Activated T-helper 1 cell treated with anti-CD3 and anti-CD28 coated beads, Interleukin-2, amount 50 U/mL, for 16 hours (primary cell): ENCODE data around the gene RIMS1.

Source experiments
- DNase-seq, 2 donors: peaks; one replicate each; pipeline ENCODE4 v3.0.0-alpha.2; 2020; ENCODE audit warnings: low read depth in 1 of 2, low spot score in 1 of 2

The RIMS1 gene

DNA sequence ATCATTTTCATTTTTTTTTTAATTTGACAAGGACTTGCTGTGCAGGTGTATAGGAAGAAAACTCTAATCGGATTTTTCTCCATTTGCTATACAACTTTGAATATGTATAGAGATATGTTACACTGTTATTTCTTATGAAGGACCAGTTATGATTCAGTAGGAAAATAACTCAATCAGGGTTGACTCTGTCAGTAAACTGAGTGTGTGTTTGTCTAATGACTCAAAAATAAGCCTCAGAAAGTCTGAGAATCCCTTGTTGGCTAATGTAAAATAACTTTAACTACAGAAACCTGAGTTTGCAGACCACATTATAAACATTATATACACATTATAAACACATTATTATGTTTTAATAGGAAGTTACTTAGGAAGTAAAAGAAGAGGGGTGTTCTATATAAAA is 352.6 kb downstream of the RIMS1 start:
- no peak for DNase-seq

DNA sequence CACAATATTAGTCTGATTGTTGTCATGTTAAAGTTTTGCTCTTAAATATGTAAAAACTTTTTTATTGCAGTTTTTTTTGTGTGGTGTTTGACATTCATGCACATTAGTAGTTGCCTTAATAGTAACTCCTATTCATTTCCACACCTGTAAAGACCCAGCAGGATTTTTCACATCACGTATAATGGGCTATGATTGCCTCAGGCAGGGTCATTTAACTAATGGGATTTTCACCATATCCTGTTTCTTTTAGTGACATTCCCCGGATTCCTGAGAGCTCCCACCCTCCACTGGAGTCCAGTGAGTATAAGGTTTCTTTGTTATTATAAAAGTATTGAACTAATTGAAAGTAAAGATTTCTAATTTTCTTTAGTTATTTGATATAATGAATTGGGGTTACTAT is 359.2 kb downstream of the RIMS1 start:
- no peak for DNase-seq

DNA sequence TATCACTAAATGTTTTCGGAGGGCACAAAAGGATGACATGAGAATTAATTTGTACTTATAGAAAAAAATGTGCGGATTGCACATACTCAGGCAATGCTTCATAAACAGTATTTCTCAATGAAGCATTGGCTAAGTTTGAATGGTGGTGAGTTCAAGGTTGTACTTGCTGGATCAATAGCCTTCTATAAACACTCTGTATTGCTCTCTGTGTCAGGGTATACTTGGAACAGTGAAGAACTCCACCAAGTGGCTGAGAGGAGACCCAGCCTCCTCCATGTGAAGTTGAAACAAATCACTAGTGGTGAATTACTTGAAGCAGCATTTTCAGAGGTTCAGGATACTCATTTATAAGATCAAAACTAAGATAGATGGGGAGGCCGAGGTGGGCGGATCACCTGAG is 360.6 kb downstream of the RIMS1 start:
- DNase-seq: no peak

DNA sequence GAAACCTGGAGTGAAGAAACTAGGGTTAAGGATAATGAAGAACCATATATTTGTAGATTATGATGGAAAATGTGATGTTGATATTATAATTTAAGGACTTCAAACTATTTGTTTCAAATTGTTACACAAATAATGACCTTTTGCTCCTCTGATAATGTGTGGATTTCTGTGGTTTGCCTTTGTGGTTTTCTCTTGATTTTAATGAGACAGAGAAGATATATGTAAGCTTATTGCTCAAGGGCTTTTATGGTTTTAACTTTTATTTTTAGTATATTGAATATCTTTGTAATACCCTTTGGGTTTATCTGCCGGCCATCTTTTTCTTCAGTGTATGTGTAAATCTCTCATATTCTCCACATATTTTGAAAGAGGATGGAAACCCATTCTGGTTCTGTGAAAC is 362.3 kb downstream of the RIMS1 start:
- DNase-seq: no peak

DNA sequence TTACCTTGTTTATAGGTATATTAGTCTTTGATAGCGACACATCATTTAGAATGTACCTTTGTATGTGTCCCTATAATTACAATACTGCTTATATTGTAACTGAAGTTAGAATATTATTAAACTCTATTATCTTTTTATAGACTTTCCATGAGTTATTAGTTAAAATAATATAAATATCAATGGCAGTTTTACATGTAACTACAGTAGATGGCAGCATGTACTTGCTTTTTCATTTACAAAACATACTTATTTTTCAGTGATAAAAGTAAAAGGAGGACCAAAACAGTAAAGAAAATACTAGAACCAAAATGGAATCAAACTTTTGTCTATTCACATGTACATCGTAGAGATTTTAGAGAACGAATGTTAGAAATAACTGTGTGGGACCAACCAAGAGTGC is 364.3 kb downstream of the RIMS1 start:
- DNase-seq: no peak

DNA sequence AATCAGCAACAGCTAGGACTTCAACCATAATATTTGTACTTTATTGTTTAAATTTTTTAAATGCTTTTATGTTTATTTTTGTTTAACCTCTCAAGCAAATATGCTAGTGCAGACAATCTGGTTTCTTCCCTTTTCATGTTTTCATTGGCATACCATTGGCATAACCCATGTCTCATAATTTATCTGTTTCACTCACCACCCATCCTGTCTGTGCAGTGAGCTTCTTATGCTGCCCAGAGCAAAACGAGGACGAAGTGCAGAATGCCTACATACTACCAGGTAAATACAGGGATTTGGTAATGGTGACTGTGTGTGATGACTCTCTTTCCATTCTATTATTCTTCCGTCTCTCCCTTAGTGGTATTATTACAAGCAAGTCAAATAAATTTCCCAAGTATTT is 374.1 kb downstream of the RIMS1 start:
- DNase-seq: no peak

DNA sequence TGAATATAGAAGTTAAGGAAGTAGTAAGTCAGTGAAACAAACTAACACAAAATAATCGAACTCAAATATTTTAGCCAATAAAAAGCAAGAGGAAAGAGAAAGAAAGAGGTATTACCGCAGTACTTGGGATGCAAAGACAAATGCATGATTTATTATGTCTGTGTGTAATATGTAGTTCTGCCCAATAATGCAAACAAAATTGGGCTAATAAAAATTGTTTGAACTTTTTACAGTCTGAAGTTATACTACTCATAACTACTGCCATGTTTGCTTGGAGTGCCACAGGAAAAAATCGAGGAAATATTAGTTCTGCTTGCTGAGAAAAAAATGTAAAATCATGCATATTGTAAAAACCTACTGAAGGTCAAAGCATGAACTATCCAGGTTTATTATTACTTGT is 375.2 kb downstream of the RIMS1 start:
- no peak for DNase-seq

DNA sequence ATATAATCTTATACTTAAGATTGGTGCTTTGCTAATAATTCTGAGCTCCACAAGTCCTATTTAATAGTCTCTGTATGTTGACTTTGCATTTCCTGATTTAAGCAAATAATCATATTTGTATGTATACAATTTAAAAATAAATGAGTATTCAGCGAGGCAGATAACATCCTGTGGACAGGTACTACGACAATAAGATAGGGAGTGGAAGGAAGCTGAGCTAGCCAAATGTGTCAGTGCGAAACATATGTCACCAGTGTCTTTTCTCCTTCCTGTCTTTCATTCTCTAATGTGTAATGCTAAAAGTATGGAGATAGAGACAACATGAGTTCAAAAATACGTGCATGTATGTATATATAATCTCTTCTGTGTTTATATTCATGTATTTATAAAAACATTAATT is 375.9 kb downstream of the RIMS1 start:
- DNase-seq: no peak

- DNase-seq: no peak
Measured at GRCh38 chr6:72267470-72267869, 381.1 kb downstream of the RIMS1 start.

DNA sequence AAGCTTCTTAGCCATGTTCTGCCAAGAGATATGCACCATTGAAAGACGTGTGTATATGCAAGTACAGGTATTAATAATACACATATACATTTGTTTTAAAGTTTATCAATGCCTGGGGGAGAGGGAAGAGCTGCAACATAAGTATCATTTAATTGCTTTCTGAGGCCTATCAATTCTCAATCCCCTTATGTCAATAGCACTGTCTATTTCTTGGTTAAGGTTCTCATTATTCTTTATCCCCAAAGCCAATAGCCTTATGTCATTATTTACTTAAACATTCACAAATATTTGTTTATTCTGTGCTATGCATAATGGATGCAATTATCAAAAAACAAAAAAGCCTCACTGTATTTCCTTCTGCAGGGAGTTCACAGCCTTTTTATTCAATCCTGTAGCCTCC is 385.2 kb downstream of the RIMS1 start:
- DNase-seq: no peak

DNA sequence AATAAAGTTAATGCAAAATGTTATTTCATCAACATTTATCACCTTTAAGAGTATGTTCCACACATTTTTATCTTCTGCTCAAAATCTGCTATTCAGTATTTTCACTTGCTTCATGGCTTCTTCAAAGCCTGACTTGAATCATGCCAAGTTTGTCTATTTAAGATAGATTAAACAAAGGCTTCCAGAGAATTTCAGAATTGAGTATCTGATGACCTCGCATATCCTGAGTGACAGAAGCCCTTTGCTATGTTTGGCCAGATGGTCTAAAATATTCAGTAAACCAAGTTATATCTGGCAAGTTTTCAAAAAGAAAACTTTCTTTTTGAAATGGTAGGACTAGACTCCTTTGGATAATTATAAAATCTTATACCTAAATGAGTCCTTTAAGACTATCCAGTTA is 386.6 kb downstream of the RIMS1 start:
- no peak for DNase-seq

DNA sequence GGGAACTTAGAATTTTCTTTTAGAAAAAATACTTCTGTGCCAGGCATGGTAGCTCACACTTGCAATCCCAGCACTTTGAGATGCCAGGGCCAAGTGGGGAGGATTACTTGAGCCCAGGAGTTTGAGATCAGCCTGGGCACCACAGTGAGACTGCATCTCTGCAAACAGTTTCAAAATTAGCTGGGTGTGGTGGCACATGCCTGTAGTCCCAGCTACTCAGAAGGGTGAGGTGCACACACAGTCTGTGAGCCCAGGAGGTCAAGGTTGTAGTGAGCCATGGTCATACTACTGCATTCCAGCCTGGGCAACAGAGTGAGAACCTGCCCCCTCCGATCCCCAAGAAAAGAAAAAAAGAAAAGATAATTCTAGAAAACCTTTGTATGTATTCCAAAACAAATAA is 389.5 kb downstream of the RIMS1 start:
- DNase-seq: no peak

DNA sequence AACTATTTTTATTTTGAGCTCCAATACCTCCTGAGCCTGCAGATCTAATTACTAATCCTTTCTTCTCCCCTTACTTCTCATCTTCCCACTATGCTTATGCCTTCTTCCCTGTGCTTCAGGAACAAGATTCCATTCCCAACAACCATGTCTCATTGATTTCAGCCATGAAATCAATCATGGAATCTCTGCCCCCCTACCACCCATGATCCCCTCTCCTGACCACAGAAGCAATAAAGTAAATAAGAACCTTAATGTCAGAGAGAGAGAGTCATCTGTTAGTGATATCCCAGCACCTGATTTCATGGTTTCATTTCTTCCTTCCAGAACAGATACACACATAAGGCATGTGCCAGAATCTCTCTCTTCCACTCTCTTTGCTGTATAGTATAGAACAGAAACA is 395.9 kb downstream of the RIMS1 start:
- DNase-seq: no peak

GRCh38 chr6:72283571-72283970 is 397.2 kb downstream of the RIMS1 start:
- no peak for DNase-seq

DNA sequence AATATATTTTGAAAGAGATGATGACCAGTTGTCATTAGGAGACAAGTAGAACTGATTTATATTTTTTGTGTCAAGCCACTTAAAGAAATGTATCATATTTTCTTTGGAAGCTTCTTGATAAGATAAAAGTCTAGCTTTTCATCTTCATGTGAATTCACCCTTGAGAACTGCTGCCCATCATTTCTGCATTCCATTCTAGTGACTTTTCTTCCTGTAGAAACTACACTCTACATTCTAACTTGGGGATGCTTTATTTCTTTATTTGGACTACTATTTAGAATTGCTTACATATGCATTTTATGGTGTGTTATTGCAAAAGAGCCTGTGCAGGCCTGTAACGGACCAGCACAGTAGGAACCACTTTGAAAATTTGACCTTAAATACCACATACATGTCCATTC is 400.6 kb downstream of the RIMS1 start:
- DNase-seq: no peak

- DNase-seq: no peak
Measured at GRCh38 chr6:72287801-72288200, 401.5 kb downstream of the RIMS1 start.

DNA sequence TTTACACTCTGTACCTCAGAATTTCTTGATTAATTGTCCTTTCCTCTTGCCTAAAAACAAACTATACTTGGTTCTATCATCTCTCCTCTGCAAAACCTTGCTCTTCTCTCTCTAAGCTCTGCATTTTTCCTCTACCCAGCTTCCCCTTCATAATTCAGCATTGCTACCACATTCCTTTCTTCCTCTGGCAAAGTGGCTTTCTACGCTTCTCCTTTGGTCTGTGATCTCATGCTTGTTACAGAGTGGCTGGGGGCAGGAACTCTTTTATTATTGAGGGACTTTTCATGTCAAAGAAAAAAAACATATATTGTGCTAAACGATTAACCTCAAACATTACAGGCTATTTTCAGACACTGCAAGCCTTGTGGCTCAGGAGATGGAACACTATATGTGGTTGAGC is 402.2 kb downstream of the RIMS1 start:
- no peak for DNase-seq

- no peak for DNase-seq
Measured at GRCh38 chr6:72290620-72291019, 404.3 kb downstream of the RIMS1 start.

DNA sequence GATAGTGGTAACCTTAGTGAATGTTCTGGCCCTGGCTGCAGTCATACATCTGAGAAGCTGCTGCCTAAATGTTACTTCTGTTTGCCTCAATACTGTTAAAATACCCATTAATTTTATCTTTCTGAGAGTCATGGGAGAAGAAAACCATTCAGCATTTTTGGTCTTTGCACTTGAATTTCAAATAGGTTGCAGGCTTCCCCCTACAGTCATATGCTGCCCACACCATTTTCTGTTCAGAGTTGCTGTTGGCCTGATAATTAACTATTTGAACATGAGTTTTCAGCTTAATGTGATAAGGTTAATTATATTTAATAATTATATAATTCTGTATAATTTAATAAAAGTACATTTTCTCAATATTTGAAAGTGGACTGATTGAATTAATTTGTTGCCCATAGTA is 410.0 kb downstream of the RIMS1 start:
- DNase-seq: no peak

GRCh38 chr6:72305971-72306370 is 419.6 kb downstream of the RIMS1 start:
- DNase-seq: no peak

DNA sequence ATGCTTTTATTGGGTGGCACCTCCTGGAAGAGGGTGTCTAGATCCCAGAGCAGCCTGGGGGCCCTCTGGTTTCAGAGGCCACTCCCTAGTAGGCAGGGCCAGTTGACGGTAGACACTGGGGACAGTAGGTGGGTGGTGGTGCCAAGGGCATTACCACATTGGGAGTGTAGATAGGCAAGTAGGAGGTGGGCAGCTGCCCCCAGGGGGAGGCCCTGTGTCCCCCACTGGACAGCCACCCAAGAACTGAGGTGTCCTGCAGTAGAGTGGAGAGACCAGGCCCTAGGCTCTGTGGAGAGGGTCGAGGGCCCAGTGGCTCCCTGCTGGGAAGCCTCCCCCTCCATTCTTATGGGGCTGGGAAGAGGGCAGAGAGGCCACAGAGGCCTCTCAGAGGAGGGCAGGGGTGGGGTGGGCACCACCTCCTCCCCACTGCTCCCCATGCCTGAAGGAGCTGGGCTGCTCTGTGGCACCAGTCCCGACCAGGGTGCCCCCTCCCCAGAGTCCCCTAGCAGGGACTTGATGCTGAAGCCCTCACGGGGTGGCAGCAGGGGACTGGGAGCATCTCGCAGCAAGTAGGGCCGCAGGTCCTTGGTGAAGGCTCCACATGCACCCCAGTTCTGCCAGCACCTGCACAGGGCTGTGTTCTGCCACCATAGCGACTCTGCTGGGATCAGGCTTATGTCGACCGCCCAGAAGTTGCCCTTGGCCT is 430.5 kb downstream of the RIMS1 start:
- DNase-seq: no peak

GRCh38 chr6:72321788-72322187 is 435.4 kb downstream of the RIMS1 start:
- DNase-seq: no peak

DNA sequence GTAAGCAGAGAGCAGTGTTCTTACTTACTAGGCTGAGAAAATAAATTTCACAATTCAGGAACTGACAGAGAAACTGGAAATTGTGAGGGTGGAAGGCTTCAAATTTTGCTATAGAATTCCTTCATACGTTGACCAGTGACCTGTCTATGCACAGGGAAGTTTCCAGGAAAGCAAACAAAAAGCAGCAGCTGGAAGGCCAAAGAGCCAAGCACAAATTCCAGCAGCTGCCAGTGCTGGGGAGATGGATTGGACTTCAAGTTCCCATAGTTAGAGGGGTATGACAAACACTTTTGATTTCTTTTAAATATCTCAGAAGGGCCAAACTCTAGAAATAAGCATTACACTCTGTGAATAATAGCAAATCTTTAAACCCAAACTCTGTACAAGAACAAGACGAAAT is 436.4 kb downstream of the RIMS1 start:
- no peak for DNase-seq

DNA sequence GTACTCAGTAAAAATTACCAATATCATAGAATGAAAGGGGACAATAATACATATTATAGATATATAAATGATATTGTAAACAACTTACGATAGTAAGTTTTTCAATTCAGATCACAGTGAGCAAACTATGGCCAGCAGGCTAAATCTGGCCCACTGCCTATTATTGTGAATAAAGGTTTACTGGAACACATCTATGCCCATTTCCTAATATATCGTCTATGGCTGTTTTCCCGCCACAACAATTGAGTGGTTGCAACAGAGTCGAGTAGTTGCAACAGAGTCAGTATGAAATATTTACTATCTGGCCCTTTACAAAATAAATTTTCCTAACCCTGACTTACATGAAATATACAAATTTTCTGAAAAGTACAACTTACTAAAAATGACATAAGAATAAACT is 438.2 kb downstream of the RIMS1 start:
- DNase-seq: no peak
